T-helper 1 cell treated with Interleukin-12 subunit alpha and Interleukin-12 subunit beta and Interleukin-4 antibody, amounts not matched to agents 30 ng/mL and 1 ng/mL, for 36 hours (primary cell): ENCODE results near the gene PATE3. TPM values are rescaled to one million over a fixed set of nuclear protein-coding genes. Genes with fewer than 3 reads are reported as not detected.

Experiments
- total RNA-seq: library from RNA; stranded (reverse); gene quantifications from 2 replicates; pipeline ENCODE4 v1.2.3, GENCODE V29; 2022

PATE3 gene
- total RNA-seq, 1 donor from 2014 or later, result not detected

Other genes with a start within 250 kb of the PATE3 start
- gene EI24, start 218.7 kb upstream of the PATE3 start, total RNA-seq, result 42.4 and 43.7 TPM in 2 replicates
- gene STT3A, start 195.3 kb upstream of the PATE3 start, total RNA-seq, result 171 and 178 TPM in 2 replicates
- gene CHEK1, start 163.0 kb upstream of the PATE3 start, total RNA-seq, result 74.7 and 76.6 TPM in 2 replicates
- gene ACRV1, start 107.3 kb upstream of the PATE3 start, total RNA-seq, result not detected in 2 replicates
- not detected in 2 replicates for gene PATE1, start 41.8 kb upstream of the PATE3 start, total RNA-seq
- gene PATE2, start 9.3 kb upstream of the PATE3 start, total RNA-seq, result not detected in 2 replicates
- not detected in 2 replicates for gene PATE4, start 45.2 kb downstream of the PATE3 start, total RNA-seq
- 11.9 and 12.2 TPM in 2 replicates for gene HYLS1, start 99.5 kb downstream of the PATE3 start, total RNA-seq
- 10.6 and 17.5 TPM in 2 replicates for gene PUS3, start 115.1 kb downstream of the PATE3 start, total RNA-seq
- gene DDX25, start 116.4 kb downstream of the PATE3 start, total RNA-seq, result 0.20 TPM in 1 of 2 replicates, not detected in the other
- not detected in 2 replicates for gene VSIG10L2, start 157.9 kb downstream of the PATE3 start, total RNA-seq